Activated CD4-positive, alpha-beta T cell treated with anti-CD3 and anti-CD28 coated beads, Interleukin-2, amount 50 U/mL, for 48 hours (primary cell): ENCODE data around the gene HMHB1.

Experiments
- DNase-seq, 2 experiments: peaks; one replicate each; pipeline ENCODE4 v3.0.0-alpha.2; 2020

Gene HMHB1

DNA sequence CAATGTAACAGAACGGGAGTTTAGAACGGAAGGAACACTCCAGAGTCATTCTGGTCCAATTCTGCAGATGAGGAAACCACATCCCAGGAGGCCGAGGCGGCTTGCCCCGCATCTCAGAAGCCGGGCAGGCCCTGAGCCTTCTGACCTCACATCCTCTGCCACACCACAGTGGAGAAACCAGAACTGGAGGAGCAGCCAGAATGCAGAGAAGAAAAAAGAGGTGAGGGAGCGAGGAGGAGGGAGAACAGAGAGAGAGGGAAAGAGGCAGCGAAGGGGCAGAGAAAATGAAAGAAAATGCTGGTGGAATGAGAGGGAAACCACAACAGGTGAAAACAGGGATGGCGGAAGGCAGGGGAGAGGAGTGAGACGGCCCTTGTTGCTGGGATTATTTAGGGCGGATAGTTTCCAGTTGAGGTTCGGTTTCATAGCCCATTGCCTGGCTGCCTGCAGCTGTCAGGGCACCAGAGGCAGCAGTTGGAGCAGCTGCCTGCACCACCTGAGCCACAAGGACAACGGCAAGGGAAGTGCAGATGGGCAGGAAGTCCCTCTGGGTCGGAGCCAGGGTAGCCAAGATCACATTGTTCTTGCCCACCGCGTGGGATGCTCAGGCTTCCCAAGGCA is at the start of gene HMHB1:
Gene HMHB1, plus strand, starts transcription at position 77 of the 621 bp plus-strand sequence.
- peak; percentile 4 to 22 for DNase-seq

DNA sequence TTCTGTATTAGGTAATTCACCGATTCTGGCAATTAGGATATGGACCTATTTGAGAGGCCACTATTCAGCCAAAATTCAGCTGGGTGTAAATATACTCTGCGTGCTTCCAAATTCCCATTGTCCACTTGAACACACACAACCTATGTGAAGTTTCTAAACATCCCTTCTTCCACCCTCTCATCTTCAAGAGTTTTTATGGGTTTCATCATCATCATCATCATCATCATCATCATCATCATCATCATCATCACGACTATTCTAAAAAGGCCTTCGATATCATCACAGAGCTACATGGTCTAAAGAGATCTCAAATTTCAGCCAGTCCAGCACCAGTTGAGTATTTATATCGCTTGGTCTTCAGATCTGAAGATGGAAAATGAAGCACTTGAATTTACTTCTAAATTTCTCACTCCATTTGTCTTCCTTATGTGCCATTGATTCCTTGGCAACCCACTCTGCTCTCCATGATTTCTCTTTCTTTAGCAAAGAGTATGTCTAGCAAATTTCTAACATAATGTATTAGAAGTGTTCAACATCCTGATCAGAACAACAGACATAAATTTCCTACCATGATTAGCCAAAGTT is 49.2 kb upstream of the HMHB1 start:
- no peak for DNase-seq

DNA sequence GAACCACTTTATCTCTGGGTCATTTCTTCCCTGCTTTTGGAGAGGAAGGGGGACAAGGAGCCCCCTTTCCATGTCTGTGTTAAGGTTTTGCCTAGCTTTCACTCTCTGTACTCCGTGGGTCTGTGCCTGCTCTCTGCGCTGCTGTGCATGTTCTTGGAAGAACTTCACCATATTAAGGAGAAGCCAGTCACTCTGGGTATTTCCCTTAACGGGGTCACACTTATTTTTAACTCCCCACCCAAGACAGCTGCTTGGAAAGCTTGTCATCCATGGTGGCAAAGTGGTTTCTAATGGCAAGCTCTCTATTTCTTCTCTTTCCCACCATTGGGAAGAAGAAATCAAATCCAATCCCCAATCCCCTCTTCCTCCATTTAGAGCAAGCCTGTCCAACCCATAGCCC is 44.8 kb upstream of the HMHB1 start:
- DNase-seq, result no peak

- DNase-seq, result no peak
Measured at GRCh38 chr5:143769026-143769786, 42.8 kb upstream of the HMHB1 start.

GRCh38 chr5:143770450-143770849 is 41.5 kb upstream of the HMHB1 start:
- DNase-seq, result no peak

- no peak for DNase-seq
Measured at GRCh38 chr5:143771189-143771588, 40.8 kb upstream of the HMHB1 start.

DNA sequence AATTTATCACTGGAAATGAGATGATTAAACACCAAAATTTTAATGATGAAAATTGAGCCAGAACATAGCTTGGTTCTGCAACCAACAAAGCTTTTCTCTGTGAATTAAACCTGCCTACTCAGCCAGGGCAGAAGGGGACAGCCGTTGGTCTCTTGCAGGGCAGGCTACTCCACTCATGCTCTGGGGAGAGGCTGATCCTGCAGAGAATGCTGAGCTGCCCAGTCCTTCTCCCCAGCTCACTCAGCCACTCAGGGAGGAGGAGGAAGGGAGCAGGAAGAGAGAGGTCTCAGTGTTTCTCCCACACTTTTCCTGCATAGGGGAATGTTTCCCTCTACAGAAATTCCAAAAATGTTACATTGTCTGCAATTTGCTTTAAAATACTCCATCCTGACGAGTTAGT is 40.4 kb upstream of the HMHB1 start:
- DNase-seq, result no peak

DNA sequence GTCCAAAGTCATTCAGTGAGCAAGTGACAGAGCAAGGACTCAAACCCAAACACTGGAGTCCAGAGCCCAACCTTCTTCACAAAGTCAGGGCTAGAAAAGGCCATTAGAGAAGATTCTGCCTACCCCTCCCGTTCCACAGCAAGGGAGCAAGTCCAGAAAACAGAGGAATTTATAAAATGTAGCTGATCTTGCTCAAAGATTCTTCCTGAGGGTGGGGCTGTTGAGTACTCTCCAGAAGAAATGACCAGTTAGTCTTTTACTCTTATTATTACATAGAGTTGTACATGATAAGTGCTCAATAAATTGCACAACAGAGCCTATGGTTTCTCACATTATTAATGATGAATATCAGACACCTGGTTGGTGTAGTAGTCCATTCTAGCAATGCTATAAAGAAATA is 39.3 kb upstream of the HMHB1 start:
- DNase-seq, result no peak

GRCh38 chr5:143775258-143775657 is 36.7 kb upstream of the HMHB1 start:
- no peak for DNase-seq

- DNase-seq, result no peak
Measured at GRCh38 chr5:143776951-143777350, 35.0 kb upstream of the HMHB1 start.

- no peak for DNase-seq
Measured at GRCh38 chr5:143779506-143779905, 32.5 kb upstream of the HMHB1 start.

GRCh38 chr5:143781993-143782520 is 29.9 kb upstream of the HMHB1 start:
- no peak for DNase-seq

DNA sequence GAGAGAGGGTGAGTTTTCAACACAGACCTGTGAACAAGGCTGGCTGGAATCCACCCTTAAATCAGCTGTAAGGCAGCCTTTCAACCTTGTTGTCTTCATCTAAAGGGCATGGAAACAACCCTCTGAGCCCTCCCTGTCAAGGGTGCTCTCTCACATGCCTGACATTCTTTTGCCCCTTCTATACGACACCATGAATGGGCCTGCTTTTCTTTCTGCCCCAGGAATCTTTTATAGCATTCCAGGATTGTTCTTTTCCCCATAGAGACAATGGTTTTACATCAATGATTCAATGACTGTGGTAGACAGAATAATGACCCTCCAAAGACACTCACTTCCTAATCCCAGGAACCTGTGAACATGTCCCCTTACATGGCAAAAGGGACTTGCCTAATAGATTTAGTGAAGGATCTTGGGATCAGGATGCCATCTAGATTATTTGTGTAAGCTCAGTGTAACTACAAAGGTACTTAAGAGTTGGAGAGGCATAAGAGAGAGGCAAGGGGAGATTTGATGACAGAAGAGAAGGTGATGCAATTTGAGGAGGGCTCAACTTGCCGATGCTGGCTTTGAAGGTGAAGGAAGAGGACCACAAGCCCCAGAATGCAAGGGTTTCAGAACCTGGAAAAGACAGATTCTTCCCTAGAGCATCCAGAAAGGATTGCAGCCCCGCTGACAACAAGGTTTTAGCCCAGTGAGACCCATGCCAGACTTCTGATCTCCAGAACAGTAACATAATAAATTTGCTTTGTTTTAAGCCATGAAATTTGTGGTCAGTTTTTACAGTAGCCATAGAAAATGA is 29.2 kb upstream of the HMHB1 start:
- DNase-seq, result no peak

GRCh38 chr5:143788401-143788800 is 23.6 kb upstream of the HMHB1 start:
- DNase-seq, result no peak

DNA sequence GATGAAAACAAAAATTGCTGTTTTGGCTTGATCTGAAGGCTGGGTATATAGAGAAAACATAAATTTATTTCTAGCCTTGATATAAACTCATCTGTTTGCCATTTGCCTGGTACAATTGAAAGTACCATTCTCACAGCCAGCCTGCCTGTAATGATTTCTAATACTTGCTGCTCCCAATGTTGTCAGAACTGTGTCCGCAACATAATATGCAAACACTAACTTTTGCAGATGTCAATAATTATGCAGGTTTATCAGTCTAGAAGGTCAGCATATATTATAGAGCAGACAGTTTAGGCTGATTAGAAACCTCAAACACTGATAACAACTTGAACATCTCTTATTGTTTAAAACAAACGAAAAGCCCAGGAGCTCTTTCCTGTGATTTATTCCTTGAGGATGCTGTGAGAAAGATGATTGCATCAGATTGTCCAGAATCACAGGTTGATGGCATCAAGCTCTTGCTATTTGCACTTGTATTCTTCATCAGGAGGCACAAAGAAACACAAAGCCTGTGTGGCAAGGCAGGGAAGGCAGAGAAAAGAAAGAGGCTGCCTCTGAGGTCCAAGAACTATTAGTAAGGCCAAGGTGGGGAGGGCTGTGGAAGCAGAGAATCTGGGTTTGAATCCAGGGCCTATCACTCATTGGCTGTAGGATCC is 21.4 kb upstream of the HMHB1 start:
- DNase-seq, result no peak

DNA sequence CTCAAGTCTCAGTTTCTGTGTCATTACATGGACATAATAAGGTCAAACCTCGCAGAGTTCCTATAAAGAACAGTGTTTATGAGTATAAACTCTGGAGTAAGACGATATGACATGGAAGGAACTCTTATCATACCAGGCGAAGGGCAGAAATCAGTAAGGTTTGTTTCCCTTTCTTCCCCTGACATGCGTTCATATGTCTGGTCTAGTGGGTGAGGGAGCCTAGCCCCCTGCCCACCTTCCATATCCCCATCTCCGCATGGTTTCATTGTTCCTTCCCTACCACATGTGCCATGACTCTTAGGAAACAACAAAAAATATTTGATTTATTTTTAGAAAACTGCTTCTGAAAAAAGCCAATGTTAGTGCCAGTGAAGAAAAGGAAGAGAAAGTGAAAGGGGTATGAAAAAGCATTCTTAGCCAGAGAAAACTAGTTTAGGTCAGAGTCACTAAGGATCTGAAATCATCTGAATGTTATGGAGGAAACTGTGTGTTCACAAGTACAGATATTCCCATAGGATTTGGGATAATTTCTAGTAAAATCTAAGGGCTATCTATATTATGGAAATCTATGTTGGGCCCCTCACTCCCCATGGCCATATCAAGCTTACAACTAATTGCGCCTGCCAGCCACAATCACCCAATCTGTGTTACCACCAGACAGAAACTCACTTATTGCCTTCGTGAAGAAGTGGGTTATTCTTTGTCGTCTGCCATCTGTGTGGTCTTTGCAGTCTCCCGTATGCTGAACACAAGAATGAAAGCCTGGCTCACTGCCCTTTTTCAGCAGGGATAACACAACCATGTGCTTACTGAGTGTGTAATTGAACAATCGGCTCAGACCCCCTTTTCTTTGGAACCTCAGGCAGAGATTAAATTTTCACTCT is 19.9 kb upstream of the HMHB1 start:
- no peak for DNase-seq

- DNase-seq, result no peak
Measured at GRCh38 chr5:143793249-143793648, 18.7 kb upstream of the HMHB1 start.

DNA sequence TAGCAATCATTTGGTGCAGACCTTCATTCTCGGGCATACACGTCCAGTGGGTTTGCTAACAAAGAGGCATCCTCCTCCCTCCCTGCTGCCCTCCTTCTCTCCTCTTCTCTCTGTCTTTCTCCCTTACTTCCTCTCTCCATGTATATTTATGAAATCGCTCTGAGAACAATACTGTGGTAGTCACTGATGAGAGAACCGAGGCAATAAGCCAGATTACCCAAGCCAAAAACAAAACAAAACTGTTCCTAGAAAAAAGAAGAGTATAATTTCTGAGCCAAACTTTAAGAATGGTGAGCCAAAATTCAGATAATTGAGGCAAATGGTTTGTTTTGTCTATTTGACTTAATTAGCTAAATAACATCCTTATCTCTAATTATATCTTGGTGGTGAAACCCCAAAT is 15.8 kb upstream of the HMHB1 start:
- DNase-seq, result no peak

GRCh38 chr5:143796753-143797152 is 15.2 kb upstream of the HMHB1 start:
- no peak for DNase-seq

DNA sequence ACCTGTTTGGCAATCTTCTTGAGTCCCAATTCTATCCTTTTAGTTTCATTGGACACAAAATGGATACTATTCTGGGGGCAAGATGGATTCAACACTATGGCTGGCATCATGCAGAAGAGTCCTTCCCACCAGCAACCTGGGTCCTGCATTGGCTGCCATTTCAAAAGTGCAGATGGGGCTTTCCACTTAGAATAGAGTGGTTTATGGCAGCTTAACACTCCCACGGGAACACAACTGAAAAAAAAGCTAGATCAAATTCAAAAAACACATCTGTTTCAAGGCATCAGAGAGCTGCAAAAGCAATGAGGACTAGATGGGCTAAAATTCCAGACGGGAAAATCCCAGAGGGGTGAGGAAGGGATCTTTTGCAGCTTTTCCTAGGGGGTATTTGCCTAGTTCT is 11.2 kb upstream of the HMHB1 start:
- no peak for DNase-seq

DNA sequence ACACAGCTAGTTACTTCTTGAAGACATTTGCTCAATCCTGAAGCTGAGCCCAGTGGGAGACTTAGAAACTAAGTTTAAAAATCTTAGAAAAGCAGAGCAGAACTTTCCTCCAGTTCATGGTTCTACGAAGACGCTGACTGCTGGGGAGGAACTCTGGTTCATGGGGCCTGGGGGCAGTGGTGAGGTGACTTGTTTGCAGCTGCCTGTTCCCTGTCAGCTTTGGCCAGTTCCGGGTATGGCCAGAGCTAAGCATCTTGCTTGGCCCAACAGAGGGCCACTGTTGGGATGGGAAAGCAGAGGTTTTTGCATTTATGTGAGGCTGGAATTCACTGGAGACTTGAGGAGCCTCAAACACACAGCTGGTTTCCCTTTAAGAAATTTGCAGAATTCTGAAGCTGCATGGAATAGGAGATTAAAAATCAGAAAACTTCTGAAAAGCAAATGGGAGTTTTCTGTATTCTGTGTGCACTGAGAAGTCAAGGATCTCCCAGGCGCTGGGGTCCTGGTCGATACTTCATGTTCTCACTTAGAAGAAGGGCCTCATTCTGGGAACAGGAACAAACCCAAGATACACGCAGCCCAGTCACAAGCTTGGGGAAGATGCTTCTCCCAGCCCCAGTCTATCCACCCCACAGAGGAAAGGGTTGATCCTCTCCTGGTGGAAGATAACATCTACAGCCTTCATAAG is 10.6 kb upstream of the HMHB1 start:
- DNase-seq, result no peak
